GDM1 (cell line): ENCODE measurements around the gene FMR1.

ENCODE experiments used
- DNase-seq: peaks from one replicate; lab custom pipeline; 2025; lab: John Stamatoyannopoulos, UW

FMR1 gene

GRCh38 chrX:147916375-147916968 is 4.8 kb downstream of the FMR1 start:
- DNase-seq = no peak

GRCh38 chrX:147917700-147918695 is 6.3 kb downstream of the FMR1 start:
- no peak for DNase-seq

- no peak for DNase-seq
Observed at GRCh38 chrX:147920161-147920666, 8.5 kb downstream of the FMR1 start.

- no peak for DNase-seq
Observed at GRCh38 chrX:147923605-147924004, 11.9 kb downstream of the FMR1 start.

- DNase-seq = no peak
Observed at GRCh38 chrX:147927256-147927655, 15.5 kb downstream of the FMR1 start.

- DNase-seq = no peak
Observed at GRCh38 chrX:147933815-147934214, 22.1 kb downstream of the FMR1 start.

GRCh38 chrX:147935156-147935758 is 23.5 kb downstream of the FMR1 start:
- DNase-seq = no peak

GRCh38 chrX:147945286-147945685 is 33.6 kb downstream of the FMR1 start:
- DNase-seq = no peak

GRCh38 chrX:147948531-147948930 is 36.8 kb downstream of the FMR1 start:
- no peak for DNase-seq

- DNase-seq = no peak
Observed at GRCh38 chrX:147950352-147950751, 38.6 kb downstream of the FMR1 start.

GRCh38 chrX:147953976-147954375 is 42.3 kb downstream of the FMR1 start:
- no peak for DNase-seq

GRCh38 chrX:147957291-147957690 is 45.6 kb downstream of the FMR1 start:
- DNase-seq = no peak

GRCh38 chrX:147958291-147958690 is 46.6 kb downstream of the FMR1 start:
- no peak for DNase-seq

- DNase-seq = no peak
Observed at GRCh38 chrX:147960722-147961121, 49.0 kb downstream of the FMR1 start.

- DNase-seq = no peak
Observed at GRCh38 chrX:147962476-147962875, 50.8 kb downstream of the FMR1 start.

GRCh38 chrX:147978931-147979330 is 67.2 kb downstream of the FMR1 start:
- DNase-seq = no peak

GRCh38 chrX:147981038-147981752 is 69.5 kb downstream of the FMR1 start, which contains the start of gene FMR1NB:
TSS of gene FMR1NB (plus strand) at chrX:147981337. CDS start at chrX:147981403, 66 bp downstream.
- no peak for DNase-seq
